Smooth muscle cell (in vitro differentiated cells): ENCODE results near the gene KLHDC7B. TPM values are rescaled to one million over a fixed set of nuclear protein-coding genes. Genes with fewer than 3 reads are reported as not detected.

Source experiments
- DNase-seq: peaks from one replicate; lab custom pipeline; 2025; ENCODE audit not compliant: unreplicated experiment; lab: John Stamatoyannopoulos, UW
- H2AFZ ChIP-seq: fragments of 200-600 bp; sonication (generic); 2 replicates; pipeline ENCODE4 v1.6.0; 2016; ENCODE audit warnings: antibody characterized with exemption, low read depth, mild to moderate bottlenecking
- H3F3A ChIP-seq: fragments of 200-600 bp; sonication (generic); 2 replicates; pipeline ENCODE4 v1.6.0; 2017; ENCODE audit warnings: antibody characterized with exemption, low read depth
- H3K27ac ChIP-seq: fragments of 200-600 bp; sonication (generic); 2 replicates; pipeline ENCODE4 v1.5.1; 2016; ENCODE audit warnings: low read depth, mild to moderate bottlenecking
- H3K27me3 ChIP-seq: fragments of 200-600 bp; sonication (generic); 2 replicates; pipeline ENCODE4 v1.6.1; 2016; ENCODE audit warnings: low read depth, mild to moderate bottlenecking
- H3K36me3 ChIP-seq: fragments of 200-600 bp; sonication (generic); 2 replicates; pipeline ENCODE4 v1.5.1; 2016; ENCODE audit warnings: low read depth
- H3K4me1 ChIP-seq: fragments of 200-600 bp; sonication (generic); 2 replicates; pipeline ENCODE4 v1.5.1; 2016; ENCODE audit warnings: low read depth
- H3K4me2 ChIP-seq: fragments of 200-600 bp; sonication (generic); 2 replicates; pipeline ENCODE4 v1.6.0; 2016; ENCODE audit warnings: mild to moderate bottlenecking
- H3K4me3 ChIP-seq: fragments of 200-600 bp; sonication (generic); 2 replicates; pipeline ENCODE4 v1.5.1; 2016; ENCODE audit warnings: mild to moderate bottlenecking
- H3K79me2 ChIP-seq: fragments of 200-600 bp; sonication (generic); 2 replicates; pipeline ENCODE4 v1.6.0; 2016; ENCODE audit warnings: low read depth, mild to moderate bottlenecking
- H3K9ac ChIP-seq: fragments of 200-600 bp; sonication (generic); 2 replicates; pipeline ENCODE4 v1.6.0; 2016; ENCODE audit warnings: low read depth
- H3K9me3 ChIP-seq: fragments of 200-600 bp; sonication (generic); replicated peaks from 2 replicates; pipeline ENCODE4 v1.5.1; 2016; ENCODE audit warnings: low read depth
- H4K20me1 ChIP-seq: fragments of 200-600 bp; sonication (generic); 2 replicates; pipeline ENCODE4 v1.6.0; 2016; ENCODE audit warnings: low read depth
- CTCF ChIP-seq: fragments of 200-600 bp; sonication (generic); IDR thresholded peaks from 2 replicates; pipeline ENCODE4 v1.5.1; 2017; ENCODE audit warnings: borderline replicate concordance, mild to moderate bottlenecking, antibody characterized with exemption; ENCODE audit not compliant: insufficient read depth, poor library complexity, severe bottlenecking
- WGBS: methylation state at CpG from one replicate; pipeline ENCODE4 v1.1.7; 2016; ENCODE audit warnings: low lambda C conversion rate; 5-methylcytosine and 5-hydroxymethylcytosine counted together
- polyA plus RNA-seq: library from polyadenylated mRNA; unstranded; fragments of >200 nt; fragmentation: Nextera tagmentation; extraction: Ambion mirVana; gene quantifications from 2 replicates; pipeline ENCODE4 v1.2.1, GENCODE V29; 2016
- total RNA-seq: library from RNA; depleted of rRNA; stranded (reverse); fragments of >200 nt; gene quantifications from 2 replicates; pipeline ENCODE4 v1.2.3, GENCODE V29; 2014

KLHDC7B gene
- total and polyA plus RNA-seq, 2 experiments from 2014 or later, result 1.1 to 1.5 TPM

- no peaks in the 10 kb centered on the region for H3K4me1 ChIP-seq
- H3K4me2 ChIP-seq, result no peak overlapping the region
- H3K4me3 ChIP-seq, result no peak overlapping the region
- no peak overlapping the region for H2AFZ ChIP-seq
- TF ChIP-seq CTCF, result no peak
- no peaks in the 10 kb centered on the region for H3K9me3 ChIP-seq
- no peaks in the 10 kb centered on the region for H4K20me1 ChIP-seq
- no peak for DNase-seq
- H3F3A ChIP-seq, result no peaks in the 10 kb centered on the region
- no peak overlapping the region for H3K9ac ChIP-seq
- no peak overlapping the region for H3K27ac ChIP-seq
- WGBS, result 96% methylated on average over 11 of the region's 11 CpGs
- H3K27me3 ChIP-seq, result no peaks in the 10 kb centered on the region
- peaks cover 3% of the 10 kb centered on the region for H3K36me3 ChIP-seq
- peaks cover 3% of the 10 kb centered on the region for H3K79me2 ChIP-seq
Observed at GRCh38 chr22:50564289-50564688, 18.6 kb downstream of the KLHDC7B start.

DNA sequence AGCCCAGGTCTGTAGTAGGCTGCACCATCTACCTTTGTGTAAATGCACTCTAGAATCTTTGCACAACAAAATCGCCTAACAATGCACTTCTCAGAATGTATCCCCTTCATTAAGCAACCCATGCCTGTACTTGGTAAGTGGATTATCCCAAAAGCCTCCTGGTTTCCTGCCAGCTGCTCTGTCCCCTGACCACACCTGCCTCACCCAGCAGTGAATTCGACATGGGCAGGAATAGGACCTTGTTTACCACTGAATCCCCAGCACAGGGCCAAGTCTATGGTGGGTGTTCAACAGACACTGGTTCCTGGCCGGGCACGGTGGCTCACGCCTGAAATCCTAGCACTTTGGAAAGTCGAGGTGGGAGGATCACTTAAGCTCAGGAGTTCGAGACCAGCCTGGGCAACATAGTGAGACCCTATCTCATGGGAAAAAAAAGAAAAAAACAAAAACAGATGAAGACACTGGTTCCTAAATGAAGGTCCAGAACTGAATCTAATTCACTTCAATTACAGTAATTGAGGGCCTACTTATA is 22.1 kb downstream of the KLHDC7B start:
- no peaks in the 10 kb centered on the region for H3F3A ChIP-seq
- no peaks in the 10 kb centered on the region for H3K27me3 ChIP-seq
- no peaks in the 10 kb centered on the region for H4K20me1 ChIP-seq
- WGBS, result 96% methylated on average over 7 of the region's 7 CpGs
- H3K79me2 ChIP-seq, result peaks cover 3% of the 10 kb centered on the region
- H2AFZ ChIP-seq, result no peak overlapping the region
- H3K9me3 ChIP-seq, result no peaks in the 10 kb centered on the region
- no peak overlapping the region for H3K4me2 ChIP-seq
- no peak for DNase-seq
- TF ChIP-seq CTCF, result no peak
- H3K27ac ChIP-seq, result no peak overlapping the region
- no peaks in the 10 kb centered on the region for H3K4me1 ChIP-seq
- H3K4me3 ChIP-seq, result no peak overlapping the region
- peaks cover 3% of the 10 kb centered on the region for H3K36me3 ChIP-seq
- no peak overlapping the region for H3K9ac ChIP-seq

- no peak overlapping the region for H3K9ac ChIP-seq
Observed at GRCh38 chr22:50568626-50569025, 22.9 kb downstream of the KLHDC7B start.

More at GRCh38 chr22:50568626-50569025, 22.9 kb downstream of the KLHDC7B start:
- Histone ChIP-seq H3K4me2 (no peak overlapping the region), H3K9me3 (no peaks in the 10 kb centered on the region), H3K4me1 (no peaks in the 10 kb centered on the region), H3K36me3 (peaks cover 3% of the 10 kb centered on the region), H3K4me3 (no peak overlapping the region), H3F3A (no peaks in the 10 kb centered on the region), H2AFZ (no peak overlapping the region), H3K27me3 (no peaks in the 10 kb centered on the region), H3K79me2 (no peaks in the 10 kb centered on the region), H4K20me1 (no peaks in the 10 kb centered on the region), H3K27ac (no peak overlapping the region)
- TF ChIP-seq CTCF, result no peak
- 95% methylated on average over 7 of the region's 7 CpGs for WGBS
- no peak for DNase-seq
